Measurements from ENCODE around the gene BLOC1S6.

Gene BLOC1S6

GRCh38 chr15:45637141-45637540, 50.0 kb downstream of the BLOC1S6 start:
- peaks cover 2 to 73% (median 57%) of the 10 kb centered on the region in 5 donors for H3K4me1 ChIP-seq (ENCODE audit: control insufficient read depth in 5 of 5, insufficient read depth in 5 of 5, low read length in 5 of 5)
- H3K27me3 ChIP-seq (ENCODE audit: control insufficient read depth in 5 of 5, insufficient read depth in 4 of 5, low read length in 5 of 5) = no peaks in the 10 kb centered on the region
- no peaks in the 10 kb centered on the region for H3K9me3 ChIP-seq (ENCODE audit: control insufficient read depth in 5 of 5, low read length in 5 of 5)
- peak overlapping the region in 3 of 5 donors; percentile 15 to 56 (median 54) for H3K9ac ChIP-seq (ENCODE audit: low read length in 5 of 5)
- peak overlapping the region; percentile 93 for H3K27ac ChIP-seq (ENCODE audit: low read depth, low read length)
- H3K36me3 ChIP-seq (ENCODE audit: control insufficient read depth in 5 of 5, insufficient read depth in 5 of 5, low read length in 5 of 5) = no peaks in the 10 kb centered on the region
- peak overlapping the region; percentile 5 to 54 (median 31) for H3K4me3 ChIP-seq (ENCODE audit: low read depth in 1 of 5, low read length in 5 of 5)

- Histone ChIP-seq H3K4me1 (ENCODE audit: control insufficient read depth in 5 of 5, insufficient read depth in 5 of 5, low read length in 5 of 5) (peaks cover 2 to 74% (median 61%) of the 10 kb centered on the region in 5 donors), H3K27me3 (ENCODE audit: control insufficient read depth in 5 of 5, insufficient read depth in 4 of 5, low read length in 5 of 5) (no peaks in the 10 kb centered on the region), H3K4me3 (ENCODE audit: low read depth in 1 of 5, low read length in 5 of 5) (peak overlapping the region; percentile 25 to 54 (median 38)), H3K36me3 (ENCODE audit: control insufficient read depth in 5 of 5, insufficient read depth in 5 of 5, low read length in 5 of 5) (no peaks in the 10 kb centered on the region), H3K9ac (ENCODE audit: low read length in 5 of 5) (peak overlapping the region; percentile 15 to 56 (median 39)), H3K9me3 (ENCODE audit: control insufficient read depth in 5 of 5, low read length in 5 of 5) (no peaks in the 10 kb centered on the region), H3K27ac (ENCODE audit: low read depth, low read length) (peak overlapping the region; percentile 93)
Observed at GRCh38 chr15:45637552-45638033, 50.4 kb downstream of the BLOC1S6 start.

DNA sequence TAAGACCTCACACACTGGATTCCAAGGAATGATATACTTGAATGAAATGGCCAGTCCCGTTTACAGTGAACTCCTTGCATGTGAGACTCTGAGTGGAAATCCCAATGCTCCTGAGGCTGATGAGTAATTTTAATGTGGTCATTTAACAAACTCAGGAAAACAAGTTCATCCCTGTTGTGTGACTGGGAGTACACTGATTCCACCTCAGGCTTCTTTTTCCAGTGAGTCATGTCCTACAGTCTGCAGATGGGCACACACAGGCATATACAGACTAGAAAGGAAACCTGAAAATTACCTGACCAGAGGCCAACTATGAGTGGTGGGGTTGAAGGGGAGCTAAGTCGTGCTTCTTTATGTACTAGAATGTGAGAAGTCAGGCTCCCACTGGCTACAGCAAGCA, 53.4 kb downstream of the BLOC1S6 start:
- peak overlapping the region in 2 of 5 donors; percentile 10 to 78 for H3K9ac ChIP-seq (ENCODE audit: low read length in 5 of 5)
- peaks cover 0 to 75% (median 62%) of the 10 kb centered on the region in 5 donors for H3K4me1 ChIP-seq (ENCODE audit: control insufficient read depth in 5 of 5, insufficient read depth in 5 of 5, low read length in 5 of 5)
- H3K27me3 ChIP-seq (ENCODE audit: control insufficient read depth in 5 of 5, insufficient read depth in 4 of 5, low read length in 5 of 5) = no peaks in the 10 kb centered on the region
- H3K36me3 ChIP-seq (ENCODE audit: control insufficient read depth in 5 of 5, insufficient read depth in 5 of 5, low read length in 5 of 5) = no peaks in the 10 kb centered on the region
- H3K27ac ChIP-seq (ENCODE audit: low read depth, low read length) = peak overlapping the region; percentile 78
- no peaks in the 10 kb centered on the region for H3K9me3 ChIP-seq (ENCODE audit: control insufficient read depth in 5 of 5, low read length in 5 of 5)
- no peak overlapping the region for H3K4me3 ChIP-seq (ENCODE audit: low read depth in 1 of 5, low read length in 5 of 5)

- Histone ChIP-seq H3K9me3 (ENCODE audit: control insufficient read depth in 5 of 5, low read length in 5 of 5) (no peaks in the 10 kb centered on the region), H3K4me3 (ENCODE audit: low read depth in 1 of 5, low read length in 5 of 5) (no peak overlapping the region)
Observed at GRCh38 chr15:45641374-45641781, 54.2 kb downstream of the BLOC1S6 start.

DNA sequence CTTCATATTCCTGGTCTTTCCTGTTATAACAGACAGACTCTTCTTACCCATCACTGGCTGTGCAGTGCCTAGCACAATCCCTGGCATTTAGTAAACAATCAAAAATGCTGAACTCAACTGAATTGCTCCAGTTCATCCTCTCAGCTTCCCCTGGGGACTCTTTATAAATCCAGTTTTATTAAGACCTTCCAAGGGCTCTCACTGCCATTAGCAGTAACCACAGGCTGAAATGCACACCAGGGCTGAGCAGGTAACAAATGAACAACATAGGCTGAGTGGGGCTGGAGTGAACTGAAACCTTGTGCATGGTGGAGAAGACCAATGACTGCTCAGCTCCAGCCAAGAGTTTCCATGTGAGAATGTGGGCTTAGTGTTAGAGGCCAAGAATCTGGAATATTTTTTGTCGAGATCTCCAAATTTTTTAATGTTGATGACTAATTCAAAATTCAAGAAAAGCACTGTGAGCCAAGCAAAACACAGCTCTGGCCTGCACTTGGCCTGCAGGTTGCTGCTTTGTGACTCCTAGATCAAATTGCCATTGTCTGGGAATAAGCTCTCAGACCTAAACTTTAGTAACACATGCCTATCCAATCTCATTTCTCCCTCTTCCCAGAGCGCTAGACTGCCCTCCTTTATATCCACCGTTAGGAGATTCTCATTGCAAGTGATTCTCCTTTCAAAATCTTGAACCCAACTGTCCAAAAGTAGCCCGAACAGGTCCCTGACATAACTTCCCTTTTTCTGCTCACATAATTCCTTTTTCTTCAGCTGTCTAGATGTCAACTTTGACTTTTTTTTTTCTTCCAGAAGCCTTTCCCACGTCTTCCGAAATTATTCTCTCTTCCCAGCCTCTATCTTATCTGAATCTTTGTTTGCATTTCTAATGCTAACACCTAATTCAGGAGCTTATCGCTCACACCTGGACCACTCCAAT, 55.1 kb downstream of the BLOC1S6 start:
- no peaks in the 10 kb centered on the region for H3K9me3 ChIP-seq (ENCODE audit: control insufficient read depth in 5 of 5, low read length in 5 of 5)
- H3K9ac ChIP-seq (ENCODE audit: low read length in 5 of 5) = peak overlapping the region in 2 of 5 donors; percentile 39 to 78
- no peaks in the 10 kb centered on the region for H3K36me3 ChIP-seq (ENCODE audit: control insufficient read depth in 5 of 5, insufficient read depth in 5 of 5, low read length in 5 of 5)
- H3K27me3 ChIP-seq (ENCODE audit: control insufficient read depth in 5 of 5, insufficient read depth in 4 of 5, low read length in 5 of 5) = no peaks in the 10 kb centered on the region
- H3K4me3 ChIP-seq (ENCODE audit: low read depth in 1 of 5, low read length in 5 of 5) = peak overlapping the region in 1 of 5 donors; percentile 30
- peak overlapping the region; percentile 78 for H3K27ac ChIP-seq (ENCODE audit: low read depth, low read length)
- peaks cover 0 to 68% (median 53%) of the 10 kb centered on the region in 5 donors for H3K4me1 ChIP-seq (ENCODE audit: control insufficient read depth in 5 of 5, insufficient read depth in 5 of 5, low read length in 5 of 5)

More at GRCh38 chr15:45641374-45641781, 54.2 kb downstream of the BLOC1S6 start:
- H3K4me1 ChIP-seq (ENCODE audit: control insufficient read depth in 5 of 5, insufficient read depth in 5 of 5, low read length in 5 of 5) = peaks cover 0 to 76% (median 61%) of the 10 kb centered on the region in 5 donors
- H3K9ac ChIP-seq (ENCODE audit: low read length in 5 of 5) = peak overlapping the region in 1 of 5 donors; percentile 78
- peak overlapping the region; percentile 78 for H3K27ac ChIP-seq (ENCODE audit: low read depth, low read length)
- H3K36me3 ChIP-seq (ENCODE audit: control insufficient read depth in 5 of 5, insufficient read depth in 5 of 5, low read length in 5 of 5) = no peaks in the 10 kb centered on the region
- no peaks in the 10 kb centered on the region for H3K27me3 ChIP-seq (ENCODE audit: control insufficient read depth in 5 of 5, insufficient read depth in 4 of 5, low read length in 5 of 5)

- Histone ChIP-seq H3K4me1 (ENCODE audit: control insufficient read depth in 5 of 5, insufficient read depth in 5 of 5, low read length in 5 of 5) (peaks cover 0 to 49% (median 38%) of the 10 kb centered on the region in 5 donors), H3K27ac (ENCODE audit: low read depth, low read length) (no peak overlapping the region), H3K36me3 (ENCODE audit: control insufficient read depth in 5 of 5, insufficient read depth in 5 of 5, low read length in 5 of 5) (no peaks in the 10 kb centered on the region), H3K9ac (ENCODE audit: low read length in 5 of 5) (no peak overlapping the region), H3K9me3 (ENCODE audit: control insufficient read depth in 5 of 5, low read length in 5 of 5) (no peaks in the 10 kb centered on the region), H3K27me3 (ENCODE audit: control insufficient read depth in 5 of 5, insufficient read depth in 4 of 5, low read length in 5 of 5) (no peaks in the 10 kb centered on the region), H3K4me3 (ENCODE audit: low read depth in 1 of 5, low read length in 5 of 5) (no peak overlapping the region)
Observed at GRCh38 chr15:45644437-45644836, 57.3 kb downstream of the BLOC1S6 start.

DNA sequence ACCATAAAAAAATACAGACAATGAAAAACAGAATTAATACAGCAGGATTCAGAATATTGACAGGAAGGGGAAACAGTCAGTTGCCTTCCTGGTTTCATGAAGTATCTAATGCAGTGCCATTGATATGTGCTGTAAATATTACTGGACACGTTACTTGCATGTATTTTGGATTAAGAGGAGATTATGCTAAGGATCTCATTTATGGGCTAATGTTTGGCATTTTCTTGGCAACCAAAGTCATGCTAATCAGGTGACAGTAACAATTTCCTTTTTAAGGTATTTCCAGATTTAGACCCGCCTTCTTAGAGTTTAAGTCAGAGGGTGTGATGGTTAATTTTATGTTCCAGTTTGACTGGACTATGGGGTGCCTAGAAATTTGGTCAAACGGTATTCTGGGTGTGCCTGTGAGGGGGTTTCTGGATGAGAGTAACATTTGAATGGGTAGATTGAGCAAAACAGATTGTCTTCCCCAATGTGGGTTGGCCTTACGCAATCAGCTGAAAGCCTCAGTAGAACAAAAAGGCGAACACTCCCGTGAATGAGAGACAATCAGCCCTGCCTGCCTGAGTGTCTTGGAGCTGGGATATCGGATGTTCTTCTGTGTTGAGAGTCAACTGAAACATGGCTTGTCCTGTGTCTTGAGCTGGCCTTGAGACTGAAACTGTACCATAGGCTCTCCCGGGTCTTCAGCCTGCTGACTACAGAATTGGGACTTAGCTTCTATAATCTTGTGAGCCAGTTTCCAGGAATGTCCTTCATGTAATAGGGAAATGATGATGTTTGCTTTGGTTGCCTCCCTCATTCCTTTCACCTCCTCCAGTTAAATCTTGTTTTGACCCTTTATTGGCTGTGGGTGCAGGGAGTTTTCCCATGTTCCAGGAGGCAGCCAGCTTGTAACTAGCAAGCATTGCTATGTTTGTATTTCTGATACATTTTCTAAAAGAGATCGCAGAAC, 58.1 kb downstream of the BLOC1S6 start:
- Histone ChIP-seq H3K9ac (ENCODE audit: low read length in 5 of 5) (peak overlapping the region in 1 of 5 donors; percentile 52), H3K4me1 (ENCODE audit: control insufficient read depth in 5 of 5, insufficient read depth in 5 of 5, low read length in 5 of 5) (peaks cover 0 to 47% (median 37%) of the 10 kb centered on the region in 5 donors), H3K9me3 (ENCODE audit: control insufficient read depth in 5 of 5, low read length in 5 of 5) (no peaks in the 10 kb centered on the region), H3K36me3 (ENCODE audit: control insufficient read depth in 5 of 5, insufficient read depth in 5 of 5, low read length in 5 of 5) (no peaks in the 10 kb centered on the region), H3K27me3 (ENCODE audit: control insufficient read depth in 5 of 5, insufficient read depth in 4 of 5, low read length in 5 of 5) (no peaks in the 10 kb centered on the region), H3K4me3 (ENCODE audit: low read depth in 1 of 5, low read length in 5 of 5) (peak overlapping the region in 2 of 5 donors; percentile 13 to 32), H3K27ac (ENCODE audit: low read depth, low read length) (no peak overlapping the region)

DNA sequence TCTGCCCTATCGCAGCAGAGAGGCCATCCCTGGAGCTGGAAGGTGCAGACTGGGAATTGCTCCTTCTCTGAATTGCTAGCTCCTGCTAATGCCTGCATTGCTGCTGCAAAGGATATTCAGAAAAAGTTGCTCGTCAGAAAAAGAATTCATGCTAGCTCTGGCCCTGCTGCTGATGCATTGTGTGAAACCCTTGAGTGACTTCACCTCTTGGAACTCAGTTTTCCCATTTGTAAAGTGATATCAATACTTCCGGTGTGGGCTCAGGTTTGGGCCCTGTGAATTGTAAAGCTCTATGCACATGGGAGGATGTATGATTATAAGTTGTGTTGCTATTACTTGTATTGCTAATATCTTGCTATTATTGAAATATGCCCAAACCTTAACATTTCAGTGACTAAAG, 59.0 kb downstream of the BLOC1S6 start:
- peaks cover 0 to 38% (median 30%) of the 10 kb centered on the region in 5 donors for H3K4me1 ChIP-seq (ENCODE audit: control insufficient read depth in 5 of 5, insufficient read depth in 5 of 5, low read length in 5 of 5)
- H3K4me3 ChIP-seq (ENCODE audit: low read depth in 1 of 5, low read length in 5 of 5) = no peak overlapping the region

DNA sequence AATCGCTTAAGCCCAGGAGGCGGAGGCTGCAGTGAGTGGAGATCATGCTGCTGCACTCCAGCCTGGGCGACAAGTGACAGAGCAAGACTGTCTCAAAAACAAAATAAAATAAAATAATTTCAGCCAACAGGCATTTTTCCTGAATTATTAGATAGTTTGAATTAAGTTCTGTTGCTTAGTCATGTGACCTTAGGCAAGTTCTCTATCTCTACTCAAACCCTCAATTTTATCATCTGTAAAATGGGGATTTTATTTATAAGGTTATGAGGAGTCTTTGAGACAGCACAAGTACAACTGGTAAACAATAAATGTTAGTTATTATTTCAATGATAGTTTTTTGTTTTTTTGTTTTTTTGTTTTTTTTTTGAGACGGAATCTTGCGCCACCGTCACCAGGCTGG, 60.6 kb downstream of the BLOC1S6 start:
- H3K9ac ChIP-seq (ENCODE audit: low read length in 5 of 5) = no peak overlapping the region
- peaks cover 0 to 4% (median 0%) of the 10 kb centered on the region in 5 donors for H3K36me3 ChIP-seq (ENCODE audit: control insufficient read depth in 5 of 5, insufficient read depth in 5 of 5, low read length in 5 of 5)
- no peaks in the 10 kb centered on the region for H3K27me3 ChIP-seq (ENCODE audit: control insufficient read depth in 5 of 5, insufficient read depth in 4 of 5, low read length in 5 of 5)
- peaks cover 0 to 22% (median 16%) of the 10 kb centered on the region in 5 donors for H3K4me1 ChIP-seq (ENCODE audit: control insufficient read depth in 5 of 5, insufficient read depth in 5 of 5, low read length in 5 of 5)
- no peak overlapping the region for H3K4me3 ChIP-seq (ENCODE audit: low read depth in 1 of 5, low read length in 5 of 5)
- no peak overlapping the region for H3K27ac ChIP-seq (ENCODE audit: low read depth, low read length)
- H3K9me3 ChIP-seq (ENCODE audit: control insufficient read depth in 5 of 5, low read length in 5 of 5) = no peaks in the 10 kb centered on the region

More for the DNA sequence above, 59.0 kb downstream of the BLOC1S6 start:
- H3K27ac ChIP-seq (ENCODE audit: low read depth, low read length) = no peak overlapping the region
- peaks cover 0 to 4% (median 0%) of the 10 kb centered on the region in 5 donors for H3K36me3 ChIP-seq (ENCODE audit: control insufficient read depth in 5 of 5, insufficient read depth in 5 of 5, low read length in 5 of 5)
- no peaks in the 10 kb centered on the region for H3K9me3 ChIP-seq (ENCODE audit: control insufficient read depth in 5 of 5, low read length in 5 of 5)
- H3K9ac ChIP-seq (ENCODE audit: low read length in 5 of 5) = no peak overlapping the region
- H3K27me3 ChIP-seq (ENCODE audit: control insufficient read depth in 5 of 5, insufficient read depth in 4 of 5, low read length in 5 of 5) = no peaks in the 10 kb centered on the region
